LHCN-M2 (cell line): ENCODE results near the gene NAXD. TPM values are rescaled to one million over a fixed set of nuclear protein-coding genes. Genes with fewer than 3 reads are reported as not detected.
"Not testable (repeated sequence)": the region's sequence is repeated elsewhere in the genome, so short reads cannot be mapped to it uniquely, and the experiment has no call there.

Experiments used
- DNase-seq: peaks from one replicate; pipeline ENCODE4 v3.0.0-alpha.2; 2012; ENCODE audit warnings: low read depth
- total RNA-seq: library from RNA; depleted of rRNA; stranded (reverse); fragments of >200 nt; gene quantifications from 2 replicates; pipeline ENCODE4 v1.2.3, GENCODE V29; 2014

The NAXD gene
- total RNA-seq, 1 experiment from 2014 or later: 25.9 TPM

DNA sequence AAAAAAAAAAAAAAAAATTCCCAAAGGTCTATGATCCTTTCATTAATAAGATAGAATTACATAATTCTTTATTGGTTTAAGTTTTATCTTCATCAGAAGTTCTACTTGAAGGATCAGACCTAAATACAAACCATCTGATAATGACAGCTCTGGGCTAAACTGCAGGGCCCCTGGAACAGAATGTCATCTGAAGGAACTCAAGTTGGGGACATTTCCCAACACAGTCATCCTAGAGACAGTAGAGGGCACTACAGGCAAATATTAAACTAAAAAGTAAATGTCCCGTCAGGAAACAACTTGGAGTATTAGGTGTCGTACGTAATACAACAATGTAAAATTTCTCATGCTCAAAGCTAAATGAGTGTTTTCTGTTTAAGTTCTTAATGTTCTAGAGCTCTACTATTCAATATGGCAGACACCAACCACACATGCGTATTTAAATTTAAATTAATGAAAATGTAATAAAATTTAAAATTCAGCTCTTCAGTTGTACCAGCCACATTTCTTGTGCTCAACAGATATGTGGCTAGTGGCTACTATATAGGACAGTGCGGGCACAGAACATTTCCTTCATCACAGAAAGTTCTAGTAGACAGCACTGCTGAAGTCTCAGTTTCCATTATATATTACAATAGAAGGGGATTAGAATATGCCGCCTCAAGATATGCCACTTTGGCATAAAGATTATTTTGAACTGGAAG, 21.8 kb upstream of the NAXD start:
- DNase-seq: peak; percentile 65

DNA sequence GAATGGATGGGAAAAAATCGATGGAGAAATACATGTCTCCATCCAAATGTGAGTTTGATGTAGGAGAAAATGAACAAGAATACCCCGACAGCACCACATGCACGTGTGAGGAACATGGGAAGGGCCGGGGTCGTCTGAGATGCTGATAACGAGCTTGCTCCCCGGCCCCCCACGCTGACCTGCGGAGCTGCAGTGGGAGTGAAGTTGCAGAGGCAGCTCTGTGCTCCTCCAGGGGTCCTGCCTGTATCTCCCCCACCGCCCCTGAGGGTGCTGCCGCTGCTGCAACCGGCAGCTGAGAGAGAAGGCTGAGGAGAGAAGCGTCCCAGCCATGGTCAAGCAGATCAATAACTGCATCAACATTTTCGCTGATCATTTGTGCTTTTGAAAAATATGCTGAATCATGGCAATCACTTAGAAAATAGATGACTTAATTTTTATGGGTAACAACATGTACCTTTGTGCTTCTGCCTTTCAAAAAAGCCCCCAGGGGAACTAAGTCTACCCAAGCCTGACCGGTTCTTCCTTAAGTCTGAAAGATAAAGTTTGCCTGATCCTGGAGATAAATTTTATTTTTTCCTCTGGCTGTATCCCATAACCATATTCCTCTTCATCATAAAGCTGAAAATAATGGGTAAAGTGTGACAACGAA, 18.2 kb upstream of the NAXD start:
- no peak for DNase-seq

GRCh38 chr13:110600261-110600819, 15.0 kb upstream of the NAXD start:
- DNase-seq: no peak

DNA sequence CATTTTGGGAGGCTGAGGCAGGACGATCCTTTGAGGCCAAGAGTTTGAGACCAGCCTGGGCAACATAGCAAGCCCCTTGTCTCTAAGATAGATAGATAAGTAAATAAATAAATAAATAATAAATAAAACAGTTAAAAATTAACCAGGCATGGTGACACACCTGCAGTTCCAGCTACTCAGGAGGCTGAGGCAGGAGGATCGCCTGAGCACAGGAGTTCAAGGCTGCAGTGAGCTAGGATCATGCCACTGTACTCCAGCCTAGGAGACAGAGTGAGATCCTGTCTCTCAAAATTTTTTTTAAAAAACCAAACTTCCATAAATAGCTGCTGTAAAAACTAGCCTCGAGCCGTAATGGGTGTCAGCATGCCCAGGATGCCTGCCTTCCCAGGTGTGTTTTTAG, 14.4 kb upstream of the NAXD start:
- no peak for DNase-seq

DNA sequence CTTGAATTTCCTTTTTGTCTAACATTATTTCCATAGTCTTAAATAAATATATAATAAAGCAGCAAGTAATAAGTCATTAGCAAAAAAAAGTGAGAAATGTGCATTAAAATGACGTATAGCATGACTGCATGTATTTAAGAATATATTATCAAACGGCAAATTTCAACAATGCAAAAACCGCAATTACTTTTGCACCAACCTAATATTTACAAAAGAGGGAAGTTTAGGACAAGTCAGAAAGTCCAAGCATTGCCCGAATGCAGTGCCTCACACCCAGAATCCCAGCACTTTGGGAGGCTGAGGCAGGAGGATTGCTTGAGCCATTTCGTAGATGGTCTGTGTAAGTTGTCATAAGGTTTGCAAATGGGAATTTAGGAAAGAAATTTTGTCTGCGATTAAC, 10.2 kb upstream of the NAXD start:
- no peak for DNase-seq

DNA sequence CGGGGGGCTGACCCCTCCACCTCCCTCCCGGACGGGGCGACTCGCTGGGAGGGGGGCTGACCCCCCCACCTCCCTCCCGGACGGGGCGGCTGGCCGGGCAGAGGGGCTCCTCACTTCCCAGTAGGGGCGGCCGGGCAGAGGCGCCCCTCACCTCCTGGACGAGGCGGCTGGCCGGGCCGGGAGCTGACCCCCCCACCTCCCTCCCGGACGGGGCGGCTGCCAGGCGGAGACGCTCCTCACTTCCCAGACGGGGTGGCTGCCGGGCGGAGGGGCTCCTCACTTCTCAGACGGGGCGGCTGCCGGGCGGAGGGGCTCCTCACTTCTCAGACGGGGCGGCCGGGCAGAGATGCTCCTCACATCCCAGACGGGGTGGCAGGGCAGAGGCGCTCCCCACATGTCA, 9.1 kb upstream of the NAXD start:
- not testable (repeated sequence) for DNase-seq

DNA sequence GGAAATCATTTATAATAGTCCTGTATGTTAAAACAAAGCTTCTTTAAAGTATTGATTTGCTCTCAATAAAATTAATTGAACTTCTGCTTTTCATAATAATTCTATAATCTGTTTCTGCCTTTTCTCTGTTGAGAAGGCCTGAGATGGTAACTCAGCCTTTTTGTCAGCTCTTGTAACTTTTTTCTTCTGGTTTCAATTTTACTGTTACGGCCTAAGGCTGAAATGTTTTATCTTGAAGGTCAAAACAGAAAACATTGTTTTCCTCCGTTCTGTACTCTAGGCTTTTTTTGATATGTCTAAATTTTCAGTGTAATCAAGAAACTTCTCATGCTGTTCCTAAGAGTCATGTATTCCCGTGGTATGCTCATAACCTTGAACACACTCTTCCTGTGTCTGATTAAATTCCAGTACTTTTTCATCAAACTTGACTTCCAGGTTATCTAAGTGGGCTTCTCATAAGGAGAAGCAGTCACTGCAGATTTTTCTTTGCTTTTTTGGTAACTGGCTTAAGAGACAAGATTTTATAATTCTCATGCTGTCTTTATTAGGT, 7.6 kb upstream of the NAXD start:
- DNase-seq: no peak

DNA sequence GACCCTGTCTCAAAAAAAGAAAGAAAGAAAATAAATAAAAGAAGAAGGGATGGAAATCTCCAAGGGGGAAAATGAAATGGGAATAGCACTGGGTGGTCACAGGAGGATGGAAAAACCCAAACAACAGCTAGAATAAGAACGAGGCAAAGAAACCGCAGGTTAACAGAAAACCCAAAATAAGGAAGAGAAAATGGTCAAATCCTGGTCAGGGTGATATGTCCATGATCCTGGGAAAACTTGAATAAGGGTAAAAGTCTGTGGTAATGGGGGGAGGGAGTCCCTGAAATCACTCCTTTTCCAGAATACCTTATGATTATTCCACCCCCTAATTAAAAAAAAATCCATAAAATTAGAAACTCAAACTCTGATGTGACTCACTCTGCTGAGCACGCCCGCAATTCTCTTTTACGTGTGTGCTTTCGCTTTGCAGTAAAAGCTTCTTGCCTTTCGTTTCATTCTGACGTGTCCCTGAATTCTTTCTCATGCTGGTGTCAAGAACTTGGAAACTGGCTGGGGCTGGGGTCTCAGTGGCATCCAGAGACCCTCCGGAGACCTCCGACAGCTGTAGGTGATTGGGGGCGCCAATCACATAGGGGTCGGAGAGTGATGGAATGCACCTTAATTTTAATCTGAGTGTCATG, 4.3 kb upstream of the NAXD start:
- no peak for DNase-seq

- DNase-seq: no peak
These were observed 382 bp upstream of the NAXD start for GRCh38 chr13:110615005-110615321.

DNA sequence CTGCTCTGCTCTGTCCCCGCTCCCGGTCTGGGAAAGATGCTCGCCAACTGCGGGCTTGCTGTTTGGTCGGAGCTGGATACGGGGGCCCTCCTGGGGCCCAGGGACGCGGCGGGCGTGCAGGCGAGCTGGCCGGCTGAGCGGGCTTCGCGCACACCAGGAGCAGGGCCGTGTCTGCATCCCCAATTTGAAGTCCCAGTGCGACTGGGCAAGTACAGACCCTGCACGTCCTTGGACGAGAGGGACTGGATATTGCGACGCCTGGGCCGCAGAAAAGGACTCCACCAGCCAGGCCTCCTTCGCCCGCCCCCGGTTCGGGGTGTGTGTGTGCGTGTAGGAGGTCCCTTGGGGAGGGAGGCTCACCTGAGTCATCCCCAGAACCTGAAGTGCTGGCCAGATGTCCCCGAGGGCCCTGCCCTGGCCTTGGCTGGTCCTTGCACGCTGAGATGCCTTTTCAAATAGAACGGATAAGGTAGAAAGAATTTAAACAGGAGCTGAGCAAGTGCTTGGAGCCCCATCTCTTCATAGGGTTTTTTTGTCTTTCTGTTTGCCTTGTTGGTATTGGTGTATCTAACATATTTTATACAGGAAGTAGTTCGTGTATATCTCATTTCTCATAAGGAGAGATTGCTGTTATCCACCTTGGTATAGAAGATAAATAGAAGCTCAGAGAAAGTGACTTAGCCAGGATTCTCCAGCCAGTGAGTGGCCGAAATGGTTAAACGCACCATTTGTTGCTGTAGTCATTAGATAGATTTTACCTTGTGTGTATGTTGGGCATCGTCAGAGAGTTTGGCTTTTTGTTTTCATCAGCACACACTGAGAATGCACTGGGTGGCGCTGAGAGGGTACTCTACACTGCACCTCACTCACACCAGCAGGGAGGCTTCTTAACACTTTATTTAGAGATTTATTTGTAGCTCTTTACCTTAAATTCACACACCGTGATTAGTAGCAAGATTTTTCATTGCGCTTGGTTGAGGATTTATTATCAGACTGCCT, 1.1 kb downstream of the NAXD start:
- DNase-seq: peak; percentile 62

DNA sequence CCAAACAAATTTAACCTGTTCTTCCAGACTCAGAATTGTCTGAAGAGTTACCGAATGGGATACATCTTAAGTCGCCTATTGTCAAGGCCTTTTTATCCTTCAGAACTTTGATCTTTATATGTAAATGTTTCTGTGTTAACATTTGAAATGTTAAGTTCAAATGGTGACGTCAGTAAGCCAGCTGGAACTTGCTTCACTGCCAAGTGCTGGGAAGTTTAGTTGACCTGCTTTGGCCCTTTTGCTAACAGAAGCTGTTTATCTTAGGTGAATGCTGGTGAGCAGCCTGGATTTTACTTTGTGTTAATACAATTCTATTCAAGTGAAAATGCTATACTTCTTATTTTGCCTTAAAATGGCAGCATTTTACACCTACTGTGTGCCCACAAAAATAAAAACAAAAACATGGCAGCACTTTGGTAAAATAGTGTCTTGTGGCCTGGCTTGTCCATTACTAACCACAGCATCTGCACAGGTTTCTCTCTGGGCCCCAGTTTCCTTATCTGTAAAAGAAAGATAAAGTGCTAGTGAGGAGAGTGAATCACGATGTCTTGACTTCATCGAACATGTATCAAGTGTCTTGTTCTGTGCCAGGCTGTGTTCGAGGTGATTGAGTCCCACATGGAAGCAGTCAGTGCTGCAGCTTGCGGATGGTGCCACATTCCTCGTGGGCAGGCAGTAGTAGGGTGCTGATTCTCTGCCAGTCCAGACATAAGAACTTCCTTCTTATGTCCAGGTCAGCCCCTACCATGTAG, 2.2 kb downstream of the NAXD start:
- peak; percentile 28 for DNase-seq

DNA sequence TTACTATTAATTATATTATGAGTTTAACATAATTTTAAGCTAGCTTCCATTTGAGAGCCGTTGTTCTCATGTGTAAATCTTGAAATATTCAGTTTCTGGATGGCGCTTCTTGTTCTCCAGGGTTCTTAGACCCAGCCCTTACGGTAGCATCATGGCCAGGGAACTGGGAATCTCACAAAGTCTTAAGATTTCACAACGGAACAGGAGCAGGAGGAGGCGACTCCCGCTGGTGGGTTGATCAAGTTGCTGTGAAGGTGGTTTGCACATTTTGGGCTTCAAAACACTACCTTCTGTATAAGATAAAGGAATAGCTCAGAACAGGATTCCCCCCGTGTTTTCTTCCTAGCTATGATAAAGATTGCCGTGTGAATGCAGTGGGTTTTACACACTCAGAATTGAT, 2.8 kb downstream of the NAXD start:
- DNase-seq: no peak

- DNase-seq: no peak
These were observed 3.4 kb downstream of the NAXD start for GRCh38 chr13:110618780-110619179.

- DNase-seq: no peak
These were observed 5.3 kb downstream of the NAXD start for GRCh38 chr13:110620596-110620995.

DNA sequence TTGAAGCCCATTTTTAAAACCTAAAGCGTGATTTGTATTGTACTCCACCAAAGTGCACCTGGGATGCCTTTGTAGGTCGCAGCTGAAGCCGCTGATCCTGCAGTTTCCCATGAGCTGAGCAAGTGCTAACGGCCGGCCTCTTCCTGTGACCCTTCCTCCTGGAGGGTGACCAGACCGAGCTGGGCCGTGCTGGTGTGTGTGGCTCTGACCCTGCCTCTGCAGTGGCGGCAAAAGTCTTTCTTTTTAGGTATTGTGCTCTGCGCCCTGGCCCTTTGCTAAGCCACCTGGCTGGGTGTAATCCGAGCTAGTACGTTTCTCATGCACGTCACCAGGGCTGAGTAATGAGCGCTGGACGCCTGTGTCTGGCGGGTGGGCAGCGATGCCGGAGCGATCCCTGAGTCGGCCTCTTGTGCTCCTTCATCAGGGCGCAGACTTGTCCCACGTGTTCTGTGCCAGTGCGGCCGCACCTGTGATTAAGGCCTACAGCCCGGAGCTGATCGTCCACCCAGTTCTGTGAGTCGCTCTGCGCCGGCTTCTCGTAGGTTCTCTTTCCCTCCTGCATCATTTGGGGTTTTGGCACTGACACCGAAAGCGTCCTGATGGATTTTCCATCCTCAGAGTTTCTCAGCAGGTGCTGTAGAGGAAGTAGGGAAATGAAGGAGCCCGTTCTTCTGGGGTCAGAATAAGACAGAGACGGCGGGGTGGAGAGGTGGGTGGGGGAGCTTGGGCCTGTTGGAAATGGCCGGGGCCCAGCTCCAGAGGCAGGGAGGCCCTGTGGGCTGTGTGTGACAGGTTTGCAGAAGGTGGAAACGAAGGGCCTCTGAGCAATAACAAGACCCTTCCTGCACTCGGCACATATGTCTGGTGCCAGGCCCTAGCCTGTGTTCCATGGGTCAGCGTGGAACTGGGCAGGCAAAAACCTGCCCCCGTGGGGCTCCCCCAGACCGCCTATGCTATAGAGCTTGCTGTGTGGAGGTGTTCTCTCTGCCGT, 9.7 kb downstream of the NAXD start:
- no peak for DNase-seq

DNA sequence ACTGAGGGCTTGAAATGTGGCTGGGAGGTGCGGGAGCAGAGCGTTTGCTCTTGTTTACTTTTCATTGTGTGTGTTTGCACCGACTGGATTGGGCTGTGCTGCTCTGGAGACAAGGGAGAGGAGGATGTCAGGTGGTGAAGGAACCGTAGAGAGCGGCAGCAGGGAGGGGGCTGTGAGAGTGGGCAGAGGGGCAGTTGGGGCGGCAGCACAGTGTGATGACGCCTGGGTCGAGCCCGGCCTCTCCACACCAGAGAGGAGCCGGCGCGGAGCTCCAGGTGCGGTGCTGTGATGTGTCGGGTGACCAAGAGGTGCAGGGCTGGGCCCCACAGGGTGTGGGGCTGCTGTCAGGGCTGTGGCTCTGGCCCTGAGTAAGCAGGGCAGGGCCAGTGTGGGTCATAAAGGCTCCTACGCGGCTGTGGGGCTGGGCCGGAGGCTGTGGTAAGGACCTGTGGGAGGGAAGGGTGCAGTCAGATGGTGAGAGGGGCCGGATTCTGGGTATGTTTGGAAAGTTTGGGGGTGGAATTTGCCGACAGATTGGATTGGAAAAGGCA, 10.5 kb downstream of the NAXD start:
- no peak for DNase-seq

- no peak for DNase-seq
These were observed 11.2 kb downstream of the NAXD start for GRCh38 chr13:110626521-110626920.

DNA sequence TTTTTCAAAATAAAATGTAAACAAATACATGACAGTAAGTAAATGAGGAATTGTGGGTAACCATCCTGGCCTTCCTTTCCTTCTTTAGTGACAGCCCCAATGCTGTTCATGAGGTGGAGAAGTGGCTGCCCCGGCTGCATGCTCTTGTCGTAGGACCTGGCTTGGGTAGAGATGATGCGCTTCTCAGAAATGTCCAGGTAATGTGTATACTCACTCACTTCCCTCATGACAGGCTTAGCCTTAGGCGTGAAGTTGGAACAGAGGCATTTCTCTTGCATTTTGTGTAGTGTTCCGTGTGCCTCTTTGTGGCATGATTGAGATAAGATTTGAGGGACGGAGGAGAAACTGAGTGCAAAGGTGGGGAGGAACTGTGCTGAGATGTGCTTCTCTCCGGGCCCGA, 12.0 kb downstream of the NAXD start:
- DNase-seq: no peak
